HG02970 (cell line): Measurements from ENCODE around the gene HERPUD2.
"Not testable (repeated sequence)": the region's sequence is repeated elsewhere in the genome, so short reads cannot be mapped to it uniquely, and the experiment has no call there.

Source experiments
- ATAC-seq: cut with Tn5 transposase; IDR thresholded peaks from one replicate; pipeline ENCODE4 v1.9.1; 2021; ENCODE audit warnings: mild to moderate bottlenecking, moderate library complexity, moderate number of reproducible peaks; ENCODE audit not compliant: unreplicated experiment, low FRiP score

Gene HERPUD2

DNA sequence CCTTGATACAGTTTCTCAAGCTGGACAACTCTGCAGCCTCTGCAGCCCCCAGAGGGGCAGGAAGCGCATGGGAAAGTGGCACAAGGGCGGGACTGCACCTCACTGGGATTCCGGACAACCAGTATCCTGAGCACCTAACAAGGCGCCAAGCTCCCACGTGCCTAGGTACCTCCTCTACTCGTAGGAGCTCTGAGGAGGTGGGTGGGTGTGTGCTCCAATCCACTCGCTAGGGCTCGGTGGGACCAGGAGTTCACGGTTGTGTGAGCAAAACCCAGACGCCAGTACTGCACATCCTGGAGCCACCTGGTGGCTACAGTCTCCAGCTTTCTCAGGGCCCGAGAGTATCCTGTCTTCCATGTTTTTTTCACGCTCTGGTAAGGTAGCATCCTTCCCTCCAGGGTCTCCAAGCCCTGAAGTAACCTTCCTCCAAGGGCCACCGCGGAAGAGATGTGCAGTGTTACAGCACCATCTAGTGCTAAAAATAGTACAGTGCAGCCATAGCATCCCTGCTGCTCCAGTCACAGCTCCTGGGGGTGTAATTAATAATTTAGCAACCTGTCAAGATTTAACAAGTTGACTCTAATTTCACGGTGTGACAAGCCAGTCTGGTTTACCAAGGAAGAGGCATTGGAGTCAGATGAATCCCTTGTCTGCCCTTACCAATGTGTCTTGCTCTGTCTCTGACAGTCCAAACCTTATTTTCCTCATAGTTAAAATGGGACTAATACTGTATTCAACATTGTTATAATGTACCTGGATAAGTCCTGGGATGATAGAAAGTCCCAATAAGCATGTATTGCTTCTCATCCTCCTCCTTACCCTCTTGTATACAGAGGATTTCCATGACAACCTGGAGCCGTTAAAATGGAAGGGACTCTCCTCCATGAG is 70.4 kb downstream of the HERPUD2 start:
- no peak for ATAC-seq

DNA sequence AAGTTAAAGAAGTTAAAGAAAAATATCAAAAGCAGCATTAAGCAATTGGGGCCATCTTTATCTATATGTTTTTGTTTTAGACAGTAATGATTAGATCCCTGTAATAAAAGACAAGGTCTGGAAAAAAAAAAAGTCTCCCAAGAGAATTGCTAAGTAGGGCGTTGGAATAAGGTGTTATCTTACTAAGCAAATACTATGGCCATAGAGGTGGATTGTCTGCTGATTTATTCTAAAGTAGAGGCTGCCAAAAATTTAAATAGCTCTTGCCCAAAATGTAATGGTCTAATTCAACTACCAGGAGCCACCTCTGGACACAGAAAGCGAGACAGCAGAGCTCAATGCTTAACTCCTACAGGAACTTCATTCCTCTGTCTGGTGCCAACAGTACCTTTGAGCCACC is 71.6 kb downstream of the HERPUD2 start:
- ATAC-seq: no peak

DNA sequence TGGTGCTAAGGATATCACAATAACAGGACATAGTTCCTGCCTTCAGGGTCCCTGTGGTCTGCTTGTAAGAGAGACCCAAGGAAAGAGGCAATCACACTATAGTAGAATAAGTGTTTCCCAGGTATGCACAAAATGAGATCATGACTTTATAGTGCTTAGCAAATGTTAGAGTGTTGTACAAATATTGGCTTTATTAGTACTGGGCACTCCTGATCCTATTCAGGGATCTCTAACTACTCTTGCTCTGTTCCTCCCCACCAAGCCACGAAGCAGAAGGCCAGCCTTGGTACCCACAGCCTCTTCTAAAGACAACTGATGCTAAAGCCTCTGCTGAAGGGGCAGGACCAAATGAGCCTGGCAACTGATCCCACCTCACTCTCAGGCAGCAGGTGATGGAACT is 75.1 kb downstream of the HERPUD2 start:
- no peak for ATAC-seq

DNA sequence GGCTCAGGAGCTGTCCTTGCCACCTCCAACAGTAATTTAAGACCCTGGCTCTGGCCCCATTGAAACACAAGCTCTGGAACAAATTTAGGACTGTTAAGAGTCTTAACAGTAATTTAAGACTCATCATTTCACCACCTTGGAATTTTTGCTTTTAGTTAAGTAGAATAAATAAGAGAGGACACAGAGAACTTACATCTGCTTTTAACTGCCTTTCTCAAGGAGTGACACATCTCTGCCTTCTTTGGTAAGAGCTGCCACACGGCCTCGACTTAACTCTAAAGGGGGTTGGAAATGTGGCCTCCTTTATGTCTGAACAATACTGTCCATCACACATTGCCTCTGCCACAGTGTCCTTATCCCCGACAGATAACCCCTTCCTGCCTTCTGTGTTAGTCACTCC is 77.9 kb downstream of the HERPUD2 start:
- ATAC-seq: no peak

DNA sequence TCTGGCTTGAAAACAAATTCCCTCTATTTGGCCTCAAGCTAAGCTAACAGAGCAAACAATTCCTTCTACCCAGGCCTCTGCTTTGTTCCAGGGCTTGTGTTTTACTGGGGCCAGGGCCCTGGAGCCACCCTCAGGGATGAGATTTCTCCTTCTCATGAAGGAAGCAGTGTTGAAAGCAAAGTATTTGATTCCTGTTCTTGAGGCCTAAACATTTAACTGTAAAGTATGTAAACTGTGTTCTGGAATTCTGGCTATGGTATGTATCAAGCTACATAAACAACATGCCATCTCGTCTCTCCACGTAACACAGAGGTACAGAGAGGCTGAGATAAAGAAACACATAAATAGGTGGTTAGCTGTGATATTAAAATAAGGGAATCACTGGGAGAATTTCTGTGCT is 81.8 kb downstream of the HERPUD2 start:
- ATAC-seq: no peak

DNA sequence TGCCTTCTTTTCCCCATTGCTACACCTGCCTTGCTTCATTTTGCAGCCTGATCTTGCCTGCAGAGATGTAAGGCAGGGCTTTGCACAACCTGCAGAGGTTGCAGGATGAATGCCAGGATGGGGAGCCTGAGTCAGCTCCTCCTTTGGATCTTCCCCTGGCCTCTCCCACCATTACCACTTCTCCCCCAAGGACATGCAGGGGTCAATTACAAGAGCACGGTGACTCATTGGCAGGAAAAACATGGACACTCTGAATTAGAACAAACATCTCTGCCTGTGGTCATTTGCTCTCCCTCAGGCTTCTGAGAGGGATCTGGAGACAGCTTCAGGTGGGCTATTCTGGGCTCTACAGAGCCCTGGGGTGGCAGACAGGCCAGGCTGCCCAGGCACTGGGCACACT is 89.2 kb downstream of the HERPUD2 start:
- ATAC-seq: no peak

DNA sequence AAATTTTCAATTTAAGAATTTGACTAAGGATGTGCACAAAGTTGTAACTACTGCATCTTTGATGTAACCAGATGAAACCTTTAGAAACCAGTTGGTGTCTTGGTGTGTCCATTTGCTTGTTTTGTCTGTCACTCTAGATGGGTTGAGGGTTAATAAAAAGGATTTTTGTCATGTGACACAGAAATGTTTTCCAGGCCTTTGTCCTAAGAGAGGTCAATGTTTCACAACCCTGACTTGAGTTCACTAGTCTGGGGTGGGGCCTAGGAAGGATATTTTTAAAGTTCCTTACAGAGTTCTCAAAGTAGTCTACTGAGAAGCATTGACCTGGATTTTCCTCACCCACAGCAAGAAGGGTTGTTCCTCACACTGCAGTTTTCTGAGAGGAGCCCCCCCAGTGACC is 90.3 kb downstream of the HERPUD2 start:
- ATAC-seq: no peak

DNA sequence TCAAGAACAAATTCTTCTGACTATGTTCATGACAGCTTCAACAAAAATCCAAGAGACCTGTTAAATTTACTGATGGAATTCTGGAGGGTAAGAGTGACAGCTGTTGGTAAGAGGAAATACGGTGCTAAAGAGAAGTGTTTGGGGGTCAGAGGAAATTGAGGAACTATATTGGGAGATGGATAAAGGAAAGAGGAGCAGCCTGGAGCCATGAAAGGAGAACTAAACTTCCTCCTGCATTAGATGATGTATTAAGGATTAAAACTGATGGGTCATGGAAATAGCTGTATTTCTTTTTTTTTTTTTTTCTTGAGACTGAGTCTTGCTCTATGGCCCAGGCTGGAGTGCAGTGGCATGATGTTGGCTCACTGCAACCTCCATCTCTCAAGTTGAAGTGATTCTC is 95.3 kb downstream of the HERPUD2 start:
- ATAC-seq: no peak

DNA sequence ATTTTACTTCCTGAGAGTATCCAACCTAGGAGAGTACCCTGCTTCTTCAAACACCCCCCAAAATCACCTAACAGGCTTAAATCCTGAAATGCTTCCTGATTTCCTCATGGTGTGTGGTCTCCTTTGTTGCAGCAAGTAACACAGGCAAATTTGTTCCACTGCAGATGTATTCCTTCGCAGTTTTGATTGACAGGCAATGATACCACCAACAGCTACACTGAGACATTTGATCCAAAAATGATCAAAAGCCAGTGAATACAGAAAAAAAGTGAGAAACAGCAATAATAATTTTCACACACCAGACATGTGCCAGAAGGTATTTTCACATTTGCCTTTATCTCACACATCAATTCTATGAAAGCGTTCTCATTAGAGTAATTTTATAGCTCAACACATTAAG is 95.9 kb downstream of the HERPUD2 start:
- no peak for ATAC-seq

DNA sequence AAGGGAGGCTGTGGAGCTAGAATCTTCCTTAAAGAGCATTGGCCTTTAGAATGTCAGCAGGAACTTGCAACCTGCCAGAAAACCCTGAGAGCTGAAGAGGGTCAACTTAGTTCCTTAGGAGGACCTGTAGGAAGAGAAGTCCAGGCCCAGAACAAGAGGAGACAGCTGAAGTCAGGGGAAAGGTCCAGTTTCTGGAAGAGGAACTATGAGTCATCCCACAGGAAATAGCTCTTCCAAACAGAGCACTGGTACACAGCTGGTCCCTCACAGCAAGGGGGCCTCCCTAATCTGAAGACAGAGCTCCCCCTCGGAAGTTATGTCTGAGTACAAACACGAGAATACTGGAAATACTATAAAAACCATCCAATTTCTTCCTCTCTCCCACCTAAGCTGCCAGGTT is 98.9 kb downstream of the HERPUD2 start:
- ATAC-seq: no peak

DNA sequence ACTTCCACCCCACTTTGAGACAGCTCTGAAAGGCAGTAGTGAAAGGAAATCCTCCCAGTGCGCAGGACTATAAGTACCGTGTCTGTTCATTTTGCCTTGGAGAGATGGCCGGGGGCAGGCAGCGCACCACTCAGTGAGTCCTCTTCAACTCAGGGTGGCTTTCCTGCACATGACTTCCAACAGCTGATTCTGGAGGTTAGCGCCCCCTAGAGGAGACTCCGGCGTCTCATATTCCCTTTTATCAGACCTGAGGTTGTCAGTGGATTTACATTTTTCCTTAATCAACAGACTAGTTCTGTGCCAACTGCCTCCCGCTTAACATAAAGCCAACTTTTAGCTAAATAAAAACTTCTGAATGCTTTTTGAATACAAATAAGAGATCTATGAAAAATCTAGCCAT is 101.0 kb downstream of the HERPUD2 start:
- ATAC-seq: no peak

DNA sequence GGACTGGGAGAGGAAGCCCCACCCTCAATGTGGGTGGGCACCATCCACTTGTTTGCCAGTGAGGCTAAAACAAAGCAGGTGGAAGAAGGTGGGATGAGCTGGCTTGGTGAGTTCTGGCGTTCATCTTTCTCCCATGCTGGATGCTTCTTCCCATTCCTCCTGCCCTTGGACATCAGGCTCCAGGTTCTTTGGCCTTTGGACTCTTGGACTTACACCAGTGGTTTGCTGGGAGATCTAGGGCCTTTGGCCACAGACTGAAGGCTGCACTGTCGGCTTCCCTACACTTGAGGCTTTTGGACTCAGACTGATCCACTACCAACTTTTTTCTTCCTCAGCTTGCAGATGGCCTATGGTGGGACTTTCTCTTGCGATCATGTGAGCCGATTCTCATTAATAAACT is 106.3 kb downstream of the HERPUD2 start:
- no peak for ATAC-seq

DNA sequence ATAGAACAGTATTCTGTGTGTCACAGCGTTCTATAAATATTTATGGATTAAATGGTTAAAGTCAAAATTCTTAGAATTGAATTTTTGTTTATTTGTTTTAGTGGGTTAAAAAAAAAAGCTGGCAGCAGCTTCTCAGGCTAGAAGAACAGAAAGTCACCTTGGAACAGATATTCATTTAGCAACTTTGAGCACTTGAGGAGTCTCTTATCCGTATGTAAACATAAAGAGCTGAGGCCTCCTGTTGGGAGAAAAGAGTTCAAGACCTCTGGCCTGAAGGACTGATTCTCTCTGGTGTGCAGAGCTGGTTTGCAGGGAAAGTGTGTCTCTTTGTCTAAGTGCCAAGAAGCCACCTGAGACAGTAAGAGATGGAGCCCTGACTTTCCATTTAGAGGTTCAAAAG is 109.9 kb downstream of the HERPUD2 start:
- ATAC-seq: no peak

DNA sequence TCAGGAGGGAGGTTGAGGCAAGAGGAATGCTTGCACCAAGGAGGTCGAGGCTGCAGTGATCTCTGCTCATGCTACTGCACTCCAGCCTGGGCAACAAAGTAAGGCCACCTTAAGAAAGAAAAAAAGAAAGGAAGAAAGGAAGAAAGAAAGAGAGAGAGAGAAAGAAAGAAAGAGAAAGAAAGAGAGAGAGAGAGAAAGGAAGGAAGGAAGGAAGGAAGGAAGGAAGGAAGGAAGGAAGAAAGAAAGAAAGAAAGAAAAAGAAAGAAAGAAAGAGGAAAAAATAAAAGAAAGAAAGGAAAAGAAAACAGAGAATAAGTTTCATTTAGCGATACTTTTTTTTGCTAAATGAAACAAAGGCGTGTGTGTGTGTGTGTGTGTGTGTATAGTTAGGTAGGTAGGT is 110.4 kb downstream of the HERPUD2 start:
- not testable (repeated sequence) for ATAC-seq
